HepG2 (cell line): ENCODE results near the gene ZNF485. TPM values are rescaled to one million over a fixed set of nuclear protein-coding genes. Genes with fewer than 3 reads are reported as not detected.
A peak's percentile ranks its signal among the peaks of the same experiment; 100 is the strongest.

ENCODE experiments used
- ELF4 ChIP-seq: sonication (generic); formaldehyde crosslinking; IDR thresholded peaks from 2 replicates; pipeline ENCODE4 v1.5.0; 2020; ENCODE audit warnings: missing genetic modification reagents, mild to moderate bottlenecking, moderate library complexity, borderline replicate concordance
- ETS1 ChIP-seq: sonication (generic); formaldehyde crosslinking; IDR thresholded peaks from 2 replicates; pipeline ENCODE4 v1.4.0; 2020; ENCODE audit warnings: missing genetic modification reagents
- MAX ChIP-seq: IDR thresholded peaks from 2 replicates; pipeline ENCODE4 v1.6.1; 2012; ENCODE audit warnings: inconsistent platforms
- MAZ ChIP-seq, 2 experiments: sonication (generic) in 1 of 2; formaldehyde crosslinking in 1 of 2; IDR thresholded peaks; 2 replicates each; pipeline versions ENCODE4 v1.5.0 to v1.6.1; 2012 to 2020; ENCODE audit warnings: low read depth in 2 of 2, mild to moderate bottlenecking in 2 of 2, borderline replicate concordance in 1 of 2, improper control_type of control experiment in 1 of 2, low read length in 1 of 2, missing genetic modification reagents in 1 of 2, moderate library complexity in 1 of 2
- MXD1 ChIP-seq: sonication (generic); formaldehyde crosslinking; IDR thresholded peaks from 2 replicates; pipeline ENCODE4 v1.4.0; 2020; ENCODE audit warnings: mild to moderate bottlenecking, missing genetic modification reagents
- NR2F2 ChIP-seq: IDR thresholded peaks from 2 replicates; pipeline ENCODE4 v1.6.1; 2012; ENCODE audit warnings: low read depth, inconsistent platforms, borderline replicate concordance
- POLR2G ChIP-seq: fragments of 200-400 bp; formaldehyde crosslinking; IDR thresholded peaks from 2 replicates; pipeline ENCODE4 v1.6.1; 2018; ENCODE audit warnings: mild to moderate bottlenecking, low read depth, low read length, moderate library complexity
- SMC3 ChIP-seq: IDR thresholded peaks from 2 replicates; pipeline ENCODE4 v1.6.1; 2011; ENCODE audit warnings: low read length, improper control_type of control experiment
- THRA ChIP-seq: sonication (generic); formaldehyde crosslinking; IDR thresholded peaks from 2 replicates; pipeline ENCODE4 v1.4.0; 2020; ENCODE audit warnings: missing genetic modification reagents, borderline replicate concordance
- ZBTB21 ChIP-seq: sonication (generic); formaldehyde crosslinking; IDR thresholded peaks from 2 replicates; pipeline ENCODE4 v1.4.0; 2020; ENCODE audit warnings: missing genetic modification reagents
- ZNF3 ChIP-seq: IDR thresholded peaks from 2 replicates; pipeline ENCODE4 v1.7.0; 2017; ENCODE audit warnings: inconsistent platforms
- ZNF589 ChIP-seq: sonication (generic); formaldehyde crosslinking; conservative IDR thresholded peaks from 2 replicates; pipeline ENCODE4 v1.8.0; 2022; ENCODE audit warnings: mild to moderate bottlenecking, moderate library complexity, missing genetic modification reagents
- ZNF761 ChIP-seq: sonication (generic); formaldehyde crosslinking; conservative IDR thresholded peaks from 2 replicates; pipeline ENCODE4 v1.4.0; 2020; ENCODE audit warnings: mild to moderate bottlenecking, missing genetic modification reagents
- ZNF788 ChIP-seq: sonication (generic); formaldehyde crosslinking; IDR thresholded peaks from 2 replicates; pipeline ENCODE4 v1.5.0; 2020; ENCODE audit warnings: mild to moderate bottlenecking, missing genetic modification reagents, borderline replicate concordance
- polyA plus RNA-seq, 8 experiments: library from polyadenylated mRNA; depleted of rRNA in 3 of 8; stranded (reverse) in 7 of 8; unstranded in 1 of 8; fragments of >200 nt; fragmentation: Illumina TruSeq in 4 of 8; extraction: Trizol in 4 of 8; gene quantifications; 2 replicates each; pipeline versions ENCODE4 v1.2.1 to v1.2.3, GENCODE V29; 2011 to 2016; ENCODE audit warnings: low read depth in 4 of 8, missing spikeins in 1 of 8, mixed read lengths in 1 of 8; ENCODE audit not compliant: insufficient read depth in 1 of 8
- total RNA-seq, 5 experiments: library from RNA; depleted of rRNA; stranded (reverse); fragments of >200 nt; fragmentation: Illumina TruSeq; extraction: Trizol; gene quantifications; 2 replicates each; pipeline ENCODE4 v1.2.3, GENCODE V29; 2016; ENCODE audit warnings: low read depth in 1 of 5
- TF ChIP-seq, protein P1 (sequence below): fragments of 450-650 bp; IDR thresholded peaks from 2 replicates; pipeline ENCODE4 v1.6.1; 2017
- TF ChIP-seq, protein P2 (sequence below): sonication (generic); formaldehyde crosslinking; IDR thresholded peaks from 2 replicates; pipeline ENCODE4 v1.8.0; 2022; ENCODE audit warnings: missing genetic modification reagents, low read depth, mild to moderate bottlenecking, borderline replicate concordance
- TF ChIP-seq, protein P3 (sequence below): sonication (generic); formaldehyde crosslinking; IDR thresholded peaks from 2 replicates; pipeline ENCODE4 v1.4.0; 2020; ENCODE audit warnings: missing genetic modification reagents

Gene ZNF485
- total and polyA plus RNA-seq, 2 of the 13 experiments (the other 11 are each of a cell fraction or from before 2014, with no cell fraction given): 1.4 to 3.3 TPM

DNA sequence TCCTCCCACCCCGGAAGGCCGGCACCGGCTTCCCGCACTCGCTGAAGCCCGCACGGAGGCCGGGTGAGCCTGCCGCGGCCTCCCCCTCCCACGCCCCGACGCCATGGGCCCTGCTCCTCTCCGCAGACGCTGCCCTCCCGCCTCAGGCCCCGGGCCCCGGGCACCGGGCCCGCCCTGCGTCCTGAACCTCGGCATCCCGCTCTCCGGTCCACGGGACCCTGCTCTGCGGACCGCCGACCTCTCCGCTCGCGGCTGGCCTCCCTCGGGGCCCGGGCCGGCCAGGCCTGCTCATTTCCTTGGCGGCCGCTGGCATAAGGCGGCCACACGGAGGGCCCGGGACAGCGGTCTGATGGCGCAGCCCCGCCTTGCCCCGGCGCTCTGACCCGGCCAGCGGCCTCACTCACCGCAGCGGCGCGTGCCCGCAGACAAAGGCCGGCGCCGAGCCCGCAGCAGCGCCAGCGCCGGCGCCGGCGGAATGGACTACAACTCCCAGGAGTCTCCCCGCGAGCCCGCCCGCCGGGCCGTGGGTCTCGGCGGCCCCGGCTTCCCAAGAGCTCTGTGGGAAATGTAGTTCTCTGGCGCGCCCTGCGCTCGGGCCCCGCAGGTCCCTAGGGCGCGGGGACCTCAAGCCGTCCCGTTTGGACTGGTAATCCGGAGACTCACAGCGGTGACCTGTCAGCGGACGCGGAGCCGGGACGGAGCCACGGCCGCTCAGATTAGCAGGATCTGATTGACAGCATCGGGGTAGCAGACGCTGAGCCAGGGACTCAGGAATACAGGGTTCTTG lies 42.4 kb downstream of the ZNF485 start, which contains the start of gene ZNF32 (continued):
- no peak for TF ChIP-seq ELF4 (CRISPR knock-in tag)
- no peak for TF ChIP-seq NR2F2
- TF ChIP-seq ZBTB21: no peak
- no peak for TF ChIP-seq MAZ (IDR thresholded peaks at IDR 0.05; ENCODE audit: borderline replicate concordance, low read depth, low read length)
- TF ChIP-seq MAZ (CRISPR knock-in tag; IDR thresholded peaks at IDR 0.05; ENCODE audit: low read depth): no peak
- peak; percentile 58 for TF ChIP-seq POLR2G
- peak; percentile 84 for TF ChIP-seq MXD1
- TF ChIP-seq ZNF761 (CRISPR knock-in tag): 0 out of 2 replicates have a peak, but pooled peaks have one; percentile 53
- TF ChIP-seq, protein P1, sequence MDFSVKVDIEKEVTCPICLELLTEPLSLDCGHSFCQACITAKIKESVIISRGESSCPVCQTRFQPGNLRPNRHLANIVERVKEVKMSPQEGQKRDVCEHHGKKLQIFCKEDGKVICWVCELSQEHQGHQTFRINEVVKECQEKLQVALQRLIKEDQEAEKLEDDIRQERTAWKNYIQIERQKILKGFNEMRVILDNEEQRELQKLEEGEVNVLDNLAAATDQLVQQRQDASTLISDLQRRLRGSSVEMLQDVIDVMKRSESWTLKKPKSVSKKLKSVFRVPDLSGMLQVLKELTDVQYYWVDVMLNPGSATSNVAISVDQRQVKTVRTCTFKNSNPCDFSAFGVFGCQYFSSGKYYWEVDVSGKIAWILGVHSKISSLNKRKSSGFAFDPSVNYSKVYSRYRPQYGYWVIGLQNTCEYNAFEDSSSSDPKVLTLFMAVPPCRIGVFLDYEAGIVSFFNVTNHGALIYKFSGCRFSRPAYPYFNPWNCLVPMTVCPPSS: no peak
- no peak for TF ChIP-seq ZNF589 (CRISPR knock-in tag)
- TF ChIP-seq THRA (CRISPR knock-in tag): peak; percentile 16; the same call in 1 of the 2 replicates
- TF ChIP-seq, protein P2, sequence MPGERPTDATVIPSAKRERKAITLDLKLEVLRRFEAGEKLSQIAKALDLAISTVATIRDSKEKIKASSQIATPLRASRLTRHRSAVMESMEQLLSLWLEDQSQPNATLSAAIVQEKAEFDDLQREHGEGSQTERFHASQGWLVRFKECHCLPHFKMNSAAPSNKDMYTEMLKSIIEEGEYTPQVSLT (CRISPR knock-in tag): no peak
- TF ChIP-seq MAX: peak; percentile 55; the same call in 1 of the 2 replicates
- no peak for TF ChIP-seq ZNF3
- no peak for TF ChIP-seq ZNF788 (CRISPR knock-in tag)
- TF ChIP-seq, protein P3, sequence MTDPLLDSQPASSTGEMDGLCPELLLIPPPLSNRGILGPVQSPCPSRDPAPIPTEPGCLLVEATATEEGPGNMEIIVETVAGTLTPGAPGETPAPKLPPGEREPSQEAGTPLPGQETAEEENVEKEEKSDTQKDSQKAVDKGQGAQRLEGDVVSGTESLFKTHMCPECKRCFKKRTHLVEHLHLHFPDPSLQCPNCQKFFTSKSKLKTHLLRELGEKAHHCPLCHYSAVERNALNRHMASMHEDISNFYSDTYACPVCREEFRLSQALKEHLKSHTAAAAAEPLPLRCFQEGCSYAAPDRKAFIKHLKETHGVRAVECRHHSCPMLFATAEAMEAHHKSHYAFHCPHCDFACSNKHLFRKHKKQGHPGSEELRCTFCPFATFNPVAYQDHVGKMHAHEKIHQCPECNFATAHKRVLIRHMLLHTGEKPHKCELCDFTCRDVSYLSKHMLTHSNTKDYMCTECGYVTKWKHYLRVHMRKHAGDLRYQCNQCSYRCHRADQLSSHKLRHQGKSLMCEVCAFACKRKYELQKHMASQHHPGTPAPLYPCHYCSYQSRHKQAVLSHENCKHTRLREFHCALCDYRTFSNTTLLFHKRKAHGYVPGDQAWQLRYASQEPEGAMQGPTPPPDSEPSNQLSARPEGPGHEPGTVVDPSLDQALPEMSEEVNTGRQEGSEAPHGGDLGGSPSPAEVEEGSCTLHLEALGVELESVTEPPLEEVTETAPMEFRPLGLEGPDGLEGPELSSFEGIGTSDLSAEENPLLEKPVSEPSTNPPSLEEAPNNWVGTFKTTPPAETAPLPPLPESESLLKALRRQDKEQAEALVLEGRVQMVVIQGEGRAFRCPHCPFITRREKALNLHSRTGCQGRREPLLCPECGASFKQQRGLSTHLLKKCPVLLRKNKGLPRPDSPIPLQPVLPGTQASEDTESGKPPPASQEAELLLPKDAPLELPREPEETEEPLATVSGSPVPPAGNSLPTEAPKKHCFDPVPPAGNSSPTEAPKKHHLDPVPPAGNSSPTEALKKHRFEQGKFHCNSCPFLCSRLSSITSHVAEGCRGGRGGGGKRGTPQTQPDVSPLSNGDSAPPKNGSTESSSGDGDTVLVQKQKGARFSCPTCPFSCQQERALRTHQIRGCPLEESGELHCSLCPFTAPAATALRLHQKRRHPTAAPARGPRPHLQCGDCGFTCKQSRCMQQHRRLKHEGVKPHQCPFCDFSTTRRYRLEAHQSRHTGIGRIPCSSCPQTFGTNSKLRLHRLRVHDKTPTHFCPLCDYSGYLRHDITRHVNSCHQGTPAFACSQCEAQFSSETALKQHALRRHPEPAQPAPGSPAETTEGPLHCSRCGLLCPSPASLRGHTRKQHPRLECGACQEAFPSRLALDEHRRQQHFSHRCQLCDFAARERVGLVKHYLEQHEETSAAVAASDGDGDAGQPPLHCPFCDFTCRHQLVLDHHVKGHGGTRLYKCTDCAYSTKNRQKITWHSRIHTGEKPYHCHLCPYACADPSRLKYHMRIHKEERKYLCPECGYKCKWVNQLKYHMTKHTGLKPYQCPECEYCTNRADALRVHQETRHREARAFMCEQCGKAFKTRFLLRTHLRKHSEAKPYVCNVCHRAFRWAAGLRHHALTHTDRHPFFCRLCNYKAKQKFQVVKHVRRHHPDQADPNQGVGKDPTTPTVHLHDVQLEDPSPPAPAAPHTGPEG (CRISPR knock-in tag): peak; percentile 78; the same call in 1 of the 2 replicates
- TF ChIP-seq SMC3: no peak
- no peak for TF ChIP-seq ETS1 (CRISPR knock-in tag)
